ENCODE data around the gene ULBP2.

DNA sequence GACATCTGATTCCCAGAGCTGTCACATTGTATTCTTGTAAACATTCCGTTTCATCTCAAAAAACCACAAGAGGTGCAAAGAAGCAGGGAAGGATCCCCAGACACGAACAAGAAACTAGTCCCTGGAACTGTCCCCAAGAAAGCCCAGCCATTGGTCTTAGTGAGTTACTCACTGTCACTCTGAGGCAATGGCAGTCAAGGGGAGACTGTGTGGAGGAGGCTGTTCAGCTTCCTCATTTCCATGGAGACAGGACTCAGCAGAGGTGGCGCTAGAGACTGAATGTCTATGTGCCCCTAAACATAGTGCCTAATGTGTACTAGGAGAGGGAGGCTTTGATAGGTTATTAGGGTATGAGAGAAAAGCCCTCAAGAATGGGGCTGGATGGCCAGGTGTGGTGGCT is 33.0 kb downstream of the ULBP2 start:
- TF ChIP-seq, protein P1, sequence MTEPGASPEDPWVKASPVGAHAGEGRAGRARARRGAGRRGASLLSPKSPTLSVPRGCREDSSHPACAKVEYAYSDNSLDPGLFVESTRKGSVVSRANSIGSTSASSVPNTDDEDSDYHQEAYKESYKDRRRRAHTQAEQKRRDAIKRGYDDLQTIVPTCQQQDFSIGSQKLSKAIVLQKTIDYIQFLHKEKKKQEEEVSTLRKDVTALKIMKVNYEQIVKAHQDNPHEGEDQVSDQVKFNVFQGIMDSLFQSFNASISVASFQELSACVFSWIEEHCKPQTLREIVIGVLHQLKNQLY (CRISPR knock-in tag; IDR thresholded peaks at IDR 0.05), result no peak
- TF ChIP-seq, protein P2, sequence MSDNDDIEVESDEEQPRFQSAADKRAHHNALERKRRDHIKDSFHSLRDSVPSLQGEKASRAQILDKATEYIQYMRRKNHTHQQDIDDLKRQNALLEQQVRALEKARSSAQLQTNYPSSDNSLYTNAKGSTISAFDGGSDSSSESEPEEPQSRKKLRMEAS (CRISPR knock-in tag; IDR thresholded peaks at IDR 0.05), result no peak
- TF ChIP-seq, protein P3, sequence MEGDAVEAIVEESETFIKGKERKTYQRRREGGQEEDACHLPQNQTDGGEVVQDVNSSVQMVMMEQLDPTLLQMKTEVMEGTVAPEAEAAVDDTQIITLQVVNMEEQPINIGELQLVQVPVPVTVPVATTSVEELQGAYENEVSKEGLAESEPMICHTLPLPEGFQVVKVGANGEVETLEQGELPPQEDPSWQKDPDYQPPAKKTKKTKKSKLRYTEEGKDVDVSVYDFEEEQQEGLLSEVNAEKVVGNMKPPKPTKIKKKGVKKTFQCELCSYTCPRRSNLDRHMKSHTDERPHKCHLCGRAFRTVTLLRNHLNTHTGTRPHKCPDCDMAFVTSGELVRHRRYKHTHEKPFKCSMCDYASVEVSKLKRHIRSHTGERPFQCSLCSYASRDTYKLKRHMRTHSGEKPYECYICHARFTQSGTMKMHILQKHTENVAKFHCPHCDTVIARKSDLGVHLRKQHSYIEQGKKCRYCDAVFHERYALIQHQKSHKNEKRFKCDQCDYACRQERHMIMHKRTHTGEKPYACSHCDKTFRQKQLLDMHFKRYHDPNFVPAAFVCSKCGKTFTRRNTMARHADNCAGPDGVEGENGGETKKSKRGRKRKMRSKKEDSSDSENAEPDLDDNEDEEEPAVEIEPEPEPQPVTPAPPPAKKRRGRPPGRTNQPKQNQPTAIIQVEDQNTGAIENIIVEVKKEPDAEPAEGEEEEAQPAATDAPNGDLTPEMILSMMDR (IDR thresholded peaks at IDR 0.05), result no peak
- TF ChIP-seq SMAD4 (CRISPR knock-in tag; IDR thresholded peaks at IDR 0.05) (no peak), ZNF416 (CRISPR knock-in tag; IDR thresholded peaks at IDR 0.05) (no peak)
- TF ChIP-seq, protein P4, sequence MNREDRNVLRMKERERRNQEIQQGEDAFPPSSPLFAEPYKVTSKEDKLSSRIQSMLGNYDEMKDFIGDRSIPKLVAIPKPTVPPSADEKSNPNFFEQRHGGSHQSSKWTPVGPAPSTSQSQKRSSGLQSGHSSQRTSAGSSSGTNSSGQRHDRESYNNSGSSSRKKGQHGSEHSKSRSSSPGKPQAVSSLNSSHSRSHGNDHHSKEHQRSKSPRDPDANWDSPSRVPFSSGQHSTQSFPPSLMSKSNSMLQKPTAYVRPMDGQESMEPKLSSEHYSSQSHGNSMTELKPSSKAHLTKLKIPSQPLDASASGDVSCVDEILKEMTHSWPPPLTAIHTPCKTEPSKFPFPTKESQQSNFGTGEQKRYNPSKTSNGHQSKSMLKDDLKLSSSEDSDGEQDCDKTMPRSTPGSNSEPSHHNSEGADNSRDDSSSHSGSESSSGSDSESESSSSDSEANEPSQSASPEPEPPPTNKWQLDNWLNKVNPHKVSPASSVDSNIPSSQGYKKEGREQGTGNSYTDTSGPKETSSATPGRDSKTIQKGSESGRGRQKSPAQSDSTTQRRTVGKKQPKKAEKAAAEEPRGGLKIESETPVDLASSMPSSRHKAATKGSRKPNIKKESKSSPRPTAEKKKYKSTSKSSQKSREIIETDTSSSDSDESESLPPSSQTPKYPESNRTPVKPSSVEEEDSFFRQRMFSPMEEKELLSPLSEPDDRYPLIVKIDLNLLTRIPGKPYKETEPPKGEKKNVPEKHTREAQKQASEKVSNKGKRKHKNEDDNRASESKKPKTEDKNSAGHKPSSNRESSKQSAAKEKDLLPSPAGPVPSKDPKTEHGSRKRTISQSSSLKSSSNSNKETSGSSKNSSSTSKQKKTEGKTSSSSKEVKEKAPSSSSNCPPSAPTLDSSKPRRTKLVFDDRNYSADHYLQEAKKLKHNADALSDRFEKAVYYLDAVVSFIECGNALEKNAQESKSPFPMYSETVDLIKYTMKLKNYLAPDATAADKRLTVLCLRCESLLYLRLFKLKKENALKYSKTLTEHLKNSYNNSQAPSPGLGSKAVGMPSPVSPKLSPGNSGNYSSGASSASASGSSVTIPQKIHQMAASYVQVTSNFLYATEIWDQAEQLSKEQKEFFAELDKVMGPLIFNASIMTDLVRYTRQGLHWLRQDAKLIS (CRISPR knock-in tag; IDR thresholded peaks at IDR 0.05; ENCODE audit: borderline replicate concordance), result no peak

All from WTC11 (cell line).